Testis (tissue), 3 donors: ENCODE measurements around the gene CMTM7. TPM values are rescaled to one million over a fixed set of nuclear protein-coding genes. Genes with fewer than 3 reads are reported as not detected.
A peak's percentile ranks its signal among the peaks of the same experiment; 100 is the strongest.

Experiments used
- DNase-seq: peaks from one replicate; pipeline ENCODE4 v3.0.0-alpha.2; 2019
- H3K27ac ChIP-seq, 2 donors: fragments of 200-600 bp; sonication (generic); one replicate each; pipeline ENCODE4 v1.5.1; 2019
- H3K27me3 ChIP-seq: fragments of 200-600 bp; sonication (generic); one replicate; pipeline ENCODE4 v1.5.1; 2019
- H3K36me3 ChIP-seq: fragments of 200-600 bp; sonication (generic); one replicate; pipeline ENCODE4 v1.5.1; 2017; ENCODE audit warnings: low read depth; ENCODE audit errors: missing control alignments
- H3K4me1 ChIP-seq: fragments of 200-600 bp; sonication (generic); one replicate; pipeline ENCODE4 v1.5.1; 2019
- H3K4me3 ChIP-seq, 2 donors: fragments of 200-600 bp; sonication (generic); one replicate each; pipeline ENCODE4 v1.5.1; 2017 to 2019
- H3K9me3 ChIP-seq: fragments of 200-600 bp; sonication (generic); one replicate; pipeline ENCODE4 v1.5.1; 2017
- CTCF ChIP-seq, 3 experiments: fragments of 450-650 bp in 2 of 3; fragments of 200-600 bp in 1 of 3; sonication (generic) in 1 of 3; IDR thresholded peaks; one replicate each; pipeline ENCODE4 v1.5.1; 2016 to 2019; ENCODE audit warnings: antibody characterized with exemption in 3 of 3, mild to moderate bottlenecking in 2 of 3, moderate library complexity in 1 of 3
- POLR2A ChIP-seq: fragments of 450-650 bp; IDR thresholded peaks from one replicate; pipeline ENCODE4 v1.6.1; 2017; ENCODE audit warnings: antibody characterized with exemption, mild to moderate bottlenecking, moderate library complexity
- WGBS, 2 donors: methylation state at CpG; one replicate each; pipeline ENCODE4 v1.1.5; 2018; 5-methylcytosine and 5-hydroxymethylcytosine counted together
- intact Hi-C: fragments of 100-400 bp; cut with DNase I; formaldehyde crosslinking; loops from one replicate; pipeline ENCODE4 v1.15.1; 2023; ENCODE audit warnings: low total_unique reads
- polyA plus RNA-seq: library from polyadenylated mRNA; stranded (reverse); fragments of 350-450 nt; fragmentation: Illumina TruSeq; extraction: RNeasy Lipid Tissue Mini Kit (QIAGEN cat#74804); gene quantifications from one replicate; pipeline ENCODE4 v1.2.3, GENCODE V29; 2014; ENCODE audit warnings: low read depth, low replicate concordance; ENCODE audit not compliant: insufficient read depth
- total RNA-seq, 2 donors: library from RNA; depleted of rRNA; stranded (reverse); fragments of >200 nt; gene quantifications; one replicate each; pipeline ENCODE4 v1.2.3, GENCODE V29; 2016

Gene CMTM7
- total and polyA plus RNA-seq, 3 donors from 2014 or later, result 15.0 to 40.9 (median 19.7) TPM

- Histone ChIP-seq H3K4me3 (no peak overlapping the region), H3K9me3 (no peaks in the 10 kb centered on the region), H3K36me3 (no peaks in the 10 kb centered on the region), H3K27me3 (no peaks in the 10 kb centered on the region), H3K4me1 (peaks cover 25% of the 10 kb centered on the region), H3K27ac (peak overlapping the region in 1 of 2 donors; percentile 63)
- 35 to 43% methylated on average over 10 of the region's 10 CpGs for WGBS, 2 donors
- no peak for TF ChIP-seq POLR2A
- TF ChIP-seq CTCF (IDR thresholded peaks at IDR 0.05), result no peak
- DNase-seq, result peak; percentile 80
- intact Hi-C loops, result no loop called here
These were observed 30.6 kb downstream of the CMTM7 start for GRCh38 chr3:32421991-32422859.

GRCh38 chr3:32422943-32423342 is 31.3 kb downstream of the CMTM7 start:
- no peaks in the 10 kb centered on the region for H3K9me3 ChIP-seq
- no peaks in the 10 kb centered on the region for H3K27me3 ChIP-seq
- no peak overlapping the region for H3K4me3 ChIP-seq
- no peak overlapping the region for H3K27ac ChIP-seq
- intact Hi-C loops, result no loop called here
- DNase-seq, result no peak
- H3K36me3 ChIP-seq, result no peaks in the 10 kb centered on the region
- peaks cover 25% of the 10 kb centered on the region for H3K4me1 ChIP-seq
- TF ChIP-seq POLR2A, result no peak
- TF ChIP-seq CTCF (IDR thresholded peaks at IDR 0.05), result no peak
- WGBS, 2 donors, result 81% methylated on average over 2 of the region's 2 CpGs

- peaks cover 25% of the 10 kb centered on the region for H3K4me1 ChIP-seq
- no peaks in the 10 kb centered on the region for H3K36me3 ChIP-seq
- no peaks in the 10 kb centered on the region for H3K27me3 ChIP-seq
- TF ChIP-seq POLR2A (no peak), CTCF (IDR thresholded peaks at IDR 0.05) (no peak)
- H3K4me3 ChIP-seq, result no peak overlapping the region
- H3K27ac ChIP-seq, result no peak overlapping the region
- intact Hi-C loops, result no loop called here
- DNase-seq, result no peak
- 89 to 97% methylated on average over 3 of the region's 3 CpGs for WGBS, 2 donors
- no peaks in the 10 kb centered on the region for H3K9me3 ChIP-seq
These were observed 31.9 kb downstream of the CMTM7 start for GRCh38 chr3:32423534-32423933.

GRCh38 chr3:32423956-32424557 is 32.4 kb downstream of the CMTM7 start:
- H3K27me3 ChIP-seq, result no peaks in the 10 kb centered on the region
- H3K27ac ChIP-seq, result no peak overlapping the region
- WGBS, 2 donors, result 87 to 96% methylated on average over 12 of the region's 12 CpGs
- DNase-seq, result no peak
- H3K4me1 ChIP-seq, result peaks cover 25% of the 10 kb centered on the region
- no peaks in the 10 kb centered on the region for H3K36me3 ChIP-seq
- intact Hi-C loops, result no loop called here
- no peak overlapping the region for H3K4me3 ChIP-seq
- TF ChIP-seq CTCF (IDR thresholded peaks at IDR 0.05) (no peak), POLR2A (no peak)
- H3K9me3 ChIP-seq, result no peaks in the 10 kb centered on the region
